Cardiac fibroblast (primary cell): ENCODE data around the gene CDK14.

Experiments
- DNase-seq, 2 donors: peaks; one replicate each; pipeline versions ENCODE4 v3.0.0 to v3.0.0-alpha.2; 2010; ENCODE audit warnings: low read depth in 2 of 2
- H3K4me3 ChIP-seq, 2 donors: replicated peaks in 1 of 2; 1 replicate in 1 of 2; 2 replicates in 1 of 2; pipeline ENCODE4 v1.5.1; 2011; ENCODE audit warnings: low read depth in 2 of 2, low read length in 2 of 2, mild to moderate bottlenecking in 2 of 2, moderate library complexity in 1 of 2
- CTCF ChIP-seq: IDR thresholded peaks from one replicate; pipeline ENCODE4 v1.5.1; 2011; ENCODE audit warnings: low read depth, mild to moderate bottlenecking, low read length, inconsistent platforms

Gene CDK14

GRCh38 chr7:90736968-90737939 lies 141.1 kb downstream of the CDK14 start:
- no peak for TF ChIP-seq CTCF
- no peak overlapping the region for H3K4me3 ChIP-seq
- DNase-seq: no peak

GRCh38 chr7:90738249-90738648 lies 142.1 kb downstream of the CDK14 start:
- DNase-seq: no peak
- no peak overlapping the region for H3K4me3 ChIP-seq
- no peak for TF ChIP-seq CTCF

- no peak for TF ChIP-seq CTCF
- DNase-seq: no peak
- no peak overlapping the region for H3K4me3 ChIP-seq
These were observed 143.6 kb downstream of the CDK14 start for GRCh38 chr7:90739716-90740115.

- DNase-seq: no peak
- no peak overlapping the region for H3K4me3 ChIP-seq
- no peak for TF ChIP-seq CTCF
These were observed 144.3 kb downstream of the CDK14 start for GRCh38 chr7:90740386-90740785.

GRCh38 chr7:90743626-90744025 lies 147.5 kb downstream of the CDK14 start:
- DNase-seq: no peak
- no peak for TF ChIP-seq CTCF
- H3K4me3 ChIP-seq: no peak overlapping the region

- no peak for DNase-seq
- TF ChIP-seq CTCF: no peak
- no peak overlapping the region for H3K4me3 ChIP-seq
These were observed 151.4 kb downstream of the CDK14 start for GRCh38 chr7:90747516-90747915.
